Tibial artery (tissue), 4 donors: ENCODE measurements around the gene SPDYC.

Experiments
- DNase-seq, 2 donors: peaks; one replicate each; pipeline ENCODE4 v3.0.0-alpha.2; 2019
- H3K27ac ChIP-seq, 2 donors: fragments of 200-600 bp; sonication (generic) in 1 of 2; 1 replicate in 1 of 2; 2 replicates in 1 of 2; pipeline ENCODE4 v1.5.1; 2018 to 2019; ENCODE audit warnings: mild to moderate bottlenecking in 1 of 2
- H3K27me3 ChIP-seq, 2 donors: fragments of 200-600 bp; sonication (generic) in 1 of 2; one replicate each; pipeline versions ENCODE4 v1.5.1 to v1.6.0; 2016 to 2019
- H3K36me3 ChIP-seq, 3 donors: fragments of 200-600 bp; sonication (generic) in 2 of 3; one replicate each; pipeline ENCODE4 v1.5.1; 2016 to 2019; ENCODE audit warnings: mild to moderate bottlenecking in 2 of 3
- H3K4me1 ChIP-seq, 4 donors: fragments of 200-600 bp; sonication (generic) in 2 of 4; 1 replicate in 3 of 4; 2 replicates in 1 of 4; pipeline ENCODE4 v1.5.1; 2016 to 2019
- H3K4me3 ChIP-seq, 2 donors: fragments of 200-600 bp; sonication (generic) in 1 of 2; 1 replicate in 1 of 2; 2 replicates in 1 of 2; pipeline ENCODE4 v1.5.1; 2018 to 2019; ENCODE audit warnings: mild to moderate bottlenecking in 2 of 2
- H3K9me3 ChIP-seq, 3 donors: fragments of 200-600 bp; sonication (generic) in 1 of 3; one replicate each; pipeline ENCODE4 v1.5.1; 2016 to 2019
- CTCF ChIP-seq, 2 experiments: fragments of 200-600 bp in 1 of 2; fragments of 450-650 bp in 1 of 2; IDR thresholded peaks; one replicate each; pipeline ENCODE4 v1.5.1; 2017 to 2019; ENCODE audit warnings: antibody characterized with exemption in 2 of 2, mild to moderate bottlenecking in 1 of 2, moderate library complexity in 1 of 2
- intact Hi-C: fragments of 100-400 bp; cut with DNase I; formaldehyde crosslinking; loops from one replicate; pipeline ENCODE4 v1.15.0; 2023; ENCODE audit warnings: low total_unique reads

Gene SPDYC

GRCh38 chr11:65170058-65170534, at the start of gene SPDYC:
Gene SPDYC, plus strand, starts transcription at chr11:65170233. Its CDS starts 1,125 bp downstream, at chr11:65171358.
- no peaks in the 10 kb centered on the region for H3K27me3 ChIP-seq
- H3K4me3 ChIP-seq: no peak within 1 kb of the TSS
- H3K27ac ChIP-seq: no peak within 1 kb of the TSS
- TF ChIP-seq CTCF (IDR thresholded peaks at IDR 0.05): no peak
- no peaks in the 10 kb centered on the region for H3K36me3 ChIP-seq
- no peak for DNase-seq
- intact Hi-C loops: no loop called here
- no peaks in the 10 kb centered on the region for H3K9me3 ChIP-seq
- peaks cover 0 to 4% (median 0%) of the 10 kb centered on the region in 4 donors for H3K4me1 ChIP-seq

GRCh38 chr11:65120831-65121230, 49.2 kb upstream of the SPDYC start:
- H3K36me3 ChIP-seq: peaks cover 33 to 63% (median 47%) of the 10 kb centered on the region in 3 donors
- no peak for TF ChIP-seq CTCF (IDR thresholded peaks at IDR 0.05)
- no peak for DNase-seq
- H3K4me1 ChIP-seq: peaks cover 9 to 36% (median 32%) of the 10 kb centered on the region in 4 donors
- H3K9me3 ChIP-seq: no peaks in the 10 kb centered on the region
- H3K27ac ChIP-seq: peak overlapping the region; percentile 89 to 95
- H3K27me3 ChIP-seq: no peaks in the 10 kb centered on the region
- intact Hi-C loops: no loop called here
- H3K4me3 ChIP-seq: peak overlapping the region; percentile 68 to 92

GRCh38 chr11:65121447-65121864, 48.6 kb upstream of the SPDYC start:
- Histone ChIP-seq H3K4me1 (peaks cover 9 to 30% (median 25%) of the 10 kb centered on the region in 4 donors), H3K36me3 (peaks cover 37 to 63% (median 51%) of the 10 kb centered on the region in 3 donors), H3K9me3 (no peaks in the 10 kb centered on the region), H3K27me3 (no peaks in the 10 kb centered on the region), H3K27ac (peak overlapping the region; percentile 89 to 95), H3K4me3 (peak overlapping the region; percentile 68 to 92)
- DNase-seq: peak in 1 of 2 donors; percentile 64
- intact Hi-C loops: no loop called here
- TF ChIP-seq CTCF (IDR thresholded peaks at IDR 0.05): no peak

GRCh38 chr11:65121865-65122696, 48.0 kb upstream of the SPDYC start, which contains the start of the genes FAU and MRPL49:
Gene FAU, minus strand, starts transcription at chr11:65122134. Its CDS starts 321 bp downstream, at chr11:65121813.
Gene MRPL49, plus strand, starts transcription at chr11:65122321. Its CDS starts 26 bp downstream, at chr11:65122347.
- Histone ChIP-seq H3K9me3 (no peaks in the 10 kb centered on the region), H3K4me1 (peaks cover 9 to 24% (median 19%) of the 10 kb centered on the region in 4 donors), H3K4me3 (peak within 1 kb of the TSS; percentile 68 to 92), H3K36me3 (peaks cover 43 to 70% (median 58%) of the 10 kb centered on the region in 3 donors), H3K27me3 (no peaks in the 10 kb centered on the region), H3K27ac (peak within 1 kb of the TSS; percentile 89 to 95)
- intact Hi-C loops: no loop called here
- no peak for TF ChIP-seq CTCF (IDR thresholded peaks at IDR 0.05)
- peak; percentile 98 to 99 for DNase-seq

GRCh38 chr11:65124480-65125196, 45.4 kb upstream of the SPDYC start:
- H3K27ac ChIP-seq: no peak overlapping the region
- intact Hi-C loops: no loop called here
- H3K4me1 ChIP-seq: peaks cover 9 to 22% (median 19%) of the 10 kb centered on the region in 4 donors
- H3K27me3 ChIP-seq: no peaks in the 10 kb centered on the region
- DNase-seq: peak in 1 of 2 donors; percentile 41
- H3K4me3 ChIP-seq: no peak overlapping the region
- no peak for TF ChIP-seq CTCF (IDR thresholded peaks at IDR 0.05)
- peaks cover 63 to 76% (median 65%) of the 10 kb centered on the region in 3 donors for H3K36me3 ChIP-seq
- H3K9me3 ChIP-seq: no peaks in the 10 kb centered on the region
